IMR-90 (cell line): ENCODE measurements around the gene ZNF418.

ENCODE experiments used
- CEBPB ChIP-seq: IDR thresholded peaks from 2 replicates; pipeline ENCODE4 v1.6.1; 2012; ENCODE audit warnings: low read depth, low read length, improper control_type of control experiment
- POLR2A ChIP-seq: IDR thresholded peaks from 2 replicates; pipeline ENCODE4 v1.6.1; 2012; ENCODE audit warnings: mild to moderate bottlenecking, low read depth, low read length

- TF ChIP-seq POLR2A (no peak), CEBPB (no peak)
Observed at GRCh38 chr19:57903618-57904184, 31.5 kb downstream of the ZNF418 start.
